Germinal center (tissue), 1 donor: Measurements from ENCODE around the gene JAZF1.
"Not testable (repeated sequence)": the region's sequence is repeated elsewhere in the genome, so short reads cannot be mapped to it uniquely, and the experiment has no call there.

Source experiments
- DNase-seq: peaks from one replicate; pipeline ENCODE4 v3.0.0; 2012; ENCODE audit warnings: mixed read lengths, low spot score

The JAZF1 gene

GRCh38 chr7:27911920-27912319, 268.7 kb downstream of the JAZF1 start:
- no peak for DNase-seq

GRCh38 chr7:27910326-27910725, 270.3 kb downstream of the JAZF1 start:
- DNase-seq: no peak

- no peak for DNase-seq
Measured at GRCh38 chr7:27908534-27909165, 271.9 kb downstream of the JAZF1 start.

- no peak for DNase-seq
Measured at GRCh38 chr7:27906385-27907091, 274.1 kb downstream of the JAZF1 start.

GRCh38 chr7:27905951-27906350, 274.6 kb downstream of the JAZF1 start:
- no peak for DNase-seq

GRCh38 chr7:27901028-27901760, 279.4 kb downstream of the JAZF1 start:
- DNase-seq: peak; percentile 57

GRCh38 chr7:27900006-27900405, 280.6 kb downstream of the JAZF1 start:
- no peak for DNase-seq

- no peak for DNase-seq
Measured at GRCh38 chr7:27899601-27900000, 281.0 kb downstream of the JAZF1 start.

- no peak for DNase-seq
Measured at GRCh38 chr7:27897441-27897847, 283.2 kb downstream of the JAZF1 start.

- no peak for DNase-seq
Measured at GRCh38 chr7:27897001-27897400, 283.6 kb downstream of the JAZF1 start.

GRCh38 chr7:27895551-27895950, 285.0 kb downstream of the JAZF1 start:
- DNase-seq: no peak

- DNase-seq: no peak
Measured at GRCh38 chr7:27890205-27890849, 290.3 kb downstream of the JAZF1 start.

- DNase-seq: no peak
Measured at GRCh38 chr7:27889800-27890199, 290.8 kb downstream of the JAZF1 start.

- DNase-seq: no peak
Measured at GRCh38 chr7:27888736-27889135, 291.9 kb downstream of the JAZF1 start.

- DNase-seq: not testable (repeated sequence)
Measured at GRCh38 chr7:27886710-27887109, 293.9 kb downstream of the JAZF1 start.

GRCh38 chr7:27885652-27886051, 294.9 kb downstream of the JAZF1 start:
- DNase-seq: no peak

- DNase-seq: no peak
Measured at GRCh38 chr7:27883696-27884095, 296.9 kb downstream of the JAZF1 start.

GRCh38 chr7:27876756-27877155, 303.8 kb downstream of the JAZF1 start:
- DNase-seq: no peak

GRCh38 chr7:27875832-27876231, 304.8 kb downstream of the JAZF1 start:
- no peak for DNase-seq

- DNase-seq: no peak
Measured at GRCh38 chr7:27875061-27875460, 305.5 kb downstream of the JAZF1 start.

- DNase-seq: no peak
Measured at GRCh38 chr7:27873981-27874957, 306.3 kb downstream of the JAZF1 start.
